Measurements from ENCODE around the gene MTO1.
A peak's percentile ranks its signal among the peaks of the same experiment; 100 is the strongest.
"Not testable (repeated sequence)": the region's sequence is repeated elsewhere in the genome, so short reads cannot be mapped to it uniquely, and the experiment has no call there.

MTO1 gene

DNA sequence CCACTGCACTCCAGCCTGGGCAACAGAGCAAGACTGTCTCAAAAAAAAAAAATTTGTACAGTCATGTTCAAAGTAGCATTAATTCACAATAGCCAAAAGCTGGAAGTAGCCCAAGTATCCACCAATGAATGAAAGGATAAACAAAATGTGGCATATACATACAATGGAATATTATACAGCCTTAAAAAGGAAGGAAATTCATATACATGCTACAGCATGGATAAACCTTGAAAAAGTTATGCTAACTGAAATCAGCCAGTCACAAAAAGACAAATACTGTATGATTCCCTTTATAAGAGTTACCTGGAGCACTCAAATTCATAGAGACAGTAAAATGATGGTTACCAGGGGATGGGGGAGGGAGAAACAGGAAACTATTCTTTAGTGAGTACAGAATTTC, 43.6 kb downstream of the MTO1 start:
- DNase-seq: no peak

DNA sequence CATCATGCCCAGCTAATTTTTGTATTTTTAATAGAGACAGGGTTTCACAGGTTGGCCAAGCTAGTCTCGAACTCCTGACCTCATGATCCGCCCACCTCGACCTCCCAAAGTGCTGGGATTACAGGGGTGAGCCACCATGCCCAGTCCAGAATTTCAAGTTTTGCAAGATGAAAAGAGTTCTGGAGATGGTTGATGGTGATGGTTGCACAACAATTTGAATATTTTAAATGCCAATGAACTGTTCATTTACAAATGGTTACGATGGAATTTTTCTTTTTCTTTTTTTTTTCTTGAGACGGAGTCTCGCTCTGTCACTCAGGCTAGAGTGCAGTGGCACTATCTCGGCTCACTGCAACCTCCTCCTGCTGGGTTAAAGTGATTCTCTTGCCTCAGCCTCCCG, 44.2 kb downstream of the MTO1 start:
- not testable (repeated sequence) for DNase-seq

DNA sequence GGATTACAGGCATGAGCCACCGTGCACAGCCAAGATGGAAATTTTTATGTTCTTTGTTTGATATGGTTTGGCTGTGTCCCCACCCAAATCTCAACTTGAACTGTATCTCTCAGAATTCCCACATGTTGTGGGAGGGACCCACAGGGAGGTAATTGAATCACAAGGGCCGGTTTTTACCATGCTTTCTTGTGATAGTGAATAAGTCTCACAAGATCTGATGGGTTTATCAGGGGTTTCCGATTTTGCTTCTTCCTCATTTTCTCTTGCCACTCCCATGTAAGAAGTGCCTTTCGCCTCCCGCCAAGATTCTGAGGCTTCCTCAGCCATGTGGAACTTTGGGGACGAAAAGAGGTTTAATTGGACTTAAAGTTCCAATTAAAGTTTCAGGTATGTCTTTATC, 44.7 kb downstream of the MTO1 start:
- no peak for DNase-seq

DNA sequence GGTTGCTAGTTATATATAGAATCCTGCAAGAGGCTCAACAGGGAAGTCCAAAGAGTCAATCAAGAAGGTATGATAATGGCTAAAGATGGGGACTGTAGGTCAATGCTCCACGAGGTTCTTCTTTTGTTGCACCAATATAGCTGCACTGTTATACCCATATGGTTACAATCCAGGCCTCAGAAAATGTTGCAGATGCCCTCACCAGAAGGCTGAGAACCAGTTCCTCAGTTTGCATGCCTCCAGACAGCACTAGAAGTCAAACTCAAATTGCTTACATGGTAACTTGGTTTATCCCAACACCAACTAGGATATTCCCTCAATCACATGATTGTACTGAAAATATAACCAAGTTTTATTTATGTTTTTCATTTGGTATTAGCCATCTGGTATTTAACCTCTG, 47.2 kb downstream of the MTO1 start:
- DNase-seq: no peak

DNA sequence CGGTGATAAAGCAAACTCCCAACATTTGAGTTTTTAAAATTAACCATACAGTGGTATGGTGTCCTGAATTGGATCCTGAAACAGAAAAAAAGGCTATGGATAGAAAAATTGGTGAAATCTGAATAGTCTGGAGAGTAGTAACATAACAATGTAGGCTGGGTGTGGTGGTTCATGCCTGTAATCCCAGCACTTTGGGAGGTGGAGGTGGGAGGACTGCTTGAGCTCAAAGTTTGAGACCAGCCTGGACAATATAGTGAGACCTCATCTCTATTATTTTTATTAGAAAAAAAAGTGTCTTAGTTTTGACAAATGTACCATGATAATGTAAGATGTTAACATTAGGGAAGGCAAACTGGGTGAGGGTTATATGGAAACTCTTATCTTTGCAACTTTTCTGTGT, 48.3 kb downstream of the MTO1 start:
- DNase-seq: no peak

DNA sequence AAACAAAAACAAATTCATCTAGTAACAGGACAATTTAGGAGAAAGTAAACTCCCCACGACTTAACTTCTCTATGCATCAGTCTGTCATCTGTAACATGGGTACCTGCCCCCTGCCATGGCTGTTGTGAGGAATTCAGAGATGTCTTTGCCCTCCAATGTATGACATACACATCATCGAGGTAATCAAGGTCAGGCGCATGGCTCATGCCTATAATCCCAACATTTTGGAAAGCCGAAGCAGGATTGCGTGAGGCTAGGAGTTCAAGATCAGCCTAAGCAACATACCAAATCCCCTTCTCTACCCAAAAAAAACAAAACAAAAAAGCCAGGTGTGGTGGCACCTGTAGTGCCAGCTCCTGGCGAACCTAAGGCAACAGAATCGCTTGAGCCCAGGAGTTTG, 50.3 kb downstream of the MTO1 start:
- no peak for DNase-seq

DNA sequence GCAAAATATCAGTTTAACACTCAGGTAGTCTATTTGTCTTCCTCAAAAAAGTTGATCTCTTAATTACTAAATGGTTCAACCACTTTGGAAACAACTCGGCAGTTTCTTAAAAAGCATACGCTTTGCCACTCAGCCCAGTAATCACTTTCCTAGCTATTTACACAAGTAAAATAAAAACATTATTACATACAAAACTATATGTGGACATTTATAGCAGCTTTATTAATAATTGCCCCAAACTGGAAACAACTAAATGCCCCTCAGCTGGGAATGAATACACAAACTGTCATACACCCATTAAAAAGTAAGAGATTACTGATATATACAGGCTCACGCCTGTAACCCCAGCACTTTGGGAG, 51.9 kb downstream of the MTO1 start:
- DNase-seq: peak; percentile 52

DNA sequence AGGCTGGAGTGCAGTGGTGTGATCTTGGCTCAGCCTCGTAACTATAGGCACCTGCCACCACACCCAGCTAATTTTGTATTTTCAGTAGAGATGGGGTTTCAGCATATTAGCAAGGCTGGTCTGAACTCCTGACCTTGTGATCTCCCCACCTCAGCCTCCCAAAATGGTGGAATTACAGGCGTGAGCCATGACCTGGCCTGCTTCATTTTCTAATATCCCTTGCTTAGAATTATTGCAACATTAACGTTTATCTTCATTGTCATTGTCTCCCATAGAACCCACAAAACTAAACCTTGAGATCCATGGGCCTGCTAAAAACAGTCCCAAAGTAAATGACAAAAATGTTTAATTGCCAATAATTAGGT, 53.2 kb downstream of the MTO1 start:
- peak; percentile 62 for DNase-seq

DNA sequence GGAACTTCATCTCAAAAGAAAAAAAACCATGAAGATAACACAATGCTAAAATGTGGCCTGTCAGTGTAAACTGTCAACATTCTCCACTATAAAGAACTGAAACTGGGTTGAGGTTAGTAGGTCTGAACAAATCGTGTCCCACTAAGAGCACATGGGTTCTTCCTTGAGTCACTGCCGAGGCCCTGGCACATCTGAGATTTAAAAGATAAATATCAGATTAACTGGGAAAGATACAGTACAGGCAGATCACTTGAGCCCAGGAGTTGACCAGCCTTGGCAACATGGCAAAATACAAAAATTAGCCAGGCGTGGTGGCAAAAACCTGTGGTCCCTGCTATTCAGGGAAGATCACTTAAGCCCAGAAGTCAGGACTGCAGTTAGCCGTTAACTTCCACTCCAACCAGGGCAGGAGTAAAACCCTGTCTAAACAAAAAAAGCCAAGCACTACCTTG, 53.7 kb downstream of the MTO1 start:
- peak; percentile 78 for DNase-seq

DNA sequence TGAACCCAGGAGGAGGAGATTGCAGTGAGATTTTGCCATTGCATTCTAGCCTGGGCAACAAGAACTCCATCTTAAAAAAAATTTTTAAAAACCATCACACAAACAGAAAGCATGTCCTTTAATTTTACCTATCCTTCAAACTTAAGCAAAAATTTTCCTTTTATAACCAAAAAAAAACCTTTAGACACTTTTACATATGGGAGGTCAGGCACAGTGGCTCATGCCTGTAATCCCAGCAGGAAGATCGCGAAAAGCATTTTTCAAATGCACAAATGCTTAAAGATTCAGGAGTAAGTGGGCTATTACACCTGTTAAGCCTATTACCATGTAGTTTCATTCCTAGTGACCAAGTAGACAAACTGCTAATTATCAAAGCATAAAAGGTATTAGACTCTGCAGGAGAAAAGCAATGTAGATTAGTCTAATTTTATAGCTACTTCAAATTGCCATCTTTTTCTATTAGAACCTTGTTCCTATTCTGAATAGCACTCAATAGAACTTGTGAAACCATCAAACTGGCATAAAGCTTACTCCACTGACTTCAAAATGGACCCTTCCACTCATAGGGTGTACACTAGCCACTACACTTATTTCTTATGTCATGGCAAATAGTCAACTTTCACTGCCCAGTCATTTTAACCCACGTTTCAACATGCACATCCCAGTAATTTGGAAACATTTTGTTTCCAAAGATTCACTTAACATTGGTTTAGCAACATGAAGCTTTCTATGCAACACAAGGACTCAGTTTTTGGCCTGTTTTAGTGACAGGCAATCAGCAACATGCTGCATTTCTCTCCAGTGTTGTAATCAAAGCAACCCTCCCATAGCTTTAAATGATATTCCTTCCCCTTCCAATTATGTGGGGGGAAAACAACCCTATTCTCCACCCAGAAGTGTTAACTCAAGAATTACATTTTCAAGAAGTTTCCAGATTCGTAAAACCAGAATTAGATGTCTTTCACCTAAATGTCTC, 55.3 kb downstream of the MTO1 start:
- peak; percentile 66 for DNase-seq

DNA sequence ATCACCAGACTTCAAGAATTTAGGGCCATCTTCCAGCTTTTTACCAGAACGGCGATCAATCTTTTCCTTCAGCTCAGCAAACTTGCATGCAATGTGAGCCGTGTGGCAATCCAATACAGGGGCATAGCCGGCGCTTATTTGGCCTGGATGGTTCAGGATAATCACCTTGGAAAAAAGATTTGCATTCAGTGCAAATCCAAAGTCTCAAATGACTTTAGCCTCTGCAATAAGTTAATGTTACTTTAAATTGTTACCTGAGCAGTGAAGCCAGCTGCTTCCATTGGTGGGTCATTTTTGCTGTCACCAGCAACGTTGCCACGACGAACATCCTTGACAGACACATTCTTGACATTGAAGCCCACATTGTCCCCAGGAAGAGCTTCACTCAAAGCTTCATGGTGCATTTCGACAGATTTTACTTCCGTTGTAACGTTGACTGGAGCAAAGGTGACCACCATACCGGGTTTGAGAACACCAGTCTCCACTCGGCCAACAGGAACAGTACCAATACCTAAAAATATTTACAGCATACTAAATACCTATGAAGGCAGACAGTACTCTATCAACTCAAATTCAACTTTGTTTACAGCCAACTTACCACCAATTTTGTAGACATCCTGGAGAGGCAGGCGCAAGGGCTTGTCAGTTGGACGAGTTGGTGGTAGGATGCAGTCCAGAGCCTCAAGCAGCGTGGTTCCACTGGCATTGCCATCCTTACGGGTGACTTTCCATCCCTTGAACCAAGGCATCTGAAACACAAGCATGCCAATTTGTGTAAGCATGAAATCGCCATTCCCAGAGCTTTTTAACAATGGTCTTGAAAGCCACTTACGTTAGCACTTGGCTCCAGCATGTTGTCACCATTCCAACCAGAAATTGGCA, 56.8 kb downstream of the MTO1 start:
- not testable (repeated sequence) for DNase-seq

DNA sequence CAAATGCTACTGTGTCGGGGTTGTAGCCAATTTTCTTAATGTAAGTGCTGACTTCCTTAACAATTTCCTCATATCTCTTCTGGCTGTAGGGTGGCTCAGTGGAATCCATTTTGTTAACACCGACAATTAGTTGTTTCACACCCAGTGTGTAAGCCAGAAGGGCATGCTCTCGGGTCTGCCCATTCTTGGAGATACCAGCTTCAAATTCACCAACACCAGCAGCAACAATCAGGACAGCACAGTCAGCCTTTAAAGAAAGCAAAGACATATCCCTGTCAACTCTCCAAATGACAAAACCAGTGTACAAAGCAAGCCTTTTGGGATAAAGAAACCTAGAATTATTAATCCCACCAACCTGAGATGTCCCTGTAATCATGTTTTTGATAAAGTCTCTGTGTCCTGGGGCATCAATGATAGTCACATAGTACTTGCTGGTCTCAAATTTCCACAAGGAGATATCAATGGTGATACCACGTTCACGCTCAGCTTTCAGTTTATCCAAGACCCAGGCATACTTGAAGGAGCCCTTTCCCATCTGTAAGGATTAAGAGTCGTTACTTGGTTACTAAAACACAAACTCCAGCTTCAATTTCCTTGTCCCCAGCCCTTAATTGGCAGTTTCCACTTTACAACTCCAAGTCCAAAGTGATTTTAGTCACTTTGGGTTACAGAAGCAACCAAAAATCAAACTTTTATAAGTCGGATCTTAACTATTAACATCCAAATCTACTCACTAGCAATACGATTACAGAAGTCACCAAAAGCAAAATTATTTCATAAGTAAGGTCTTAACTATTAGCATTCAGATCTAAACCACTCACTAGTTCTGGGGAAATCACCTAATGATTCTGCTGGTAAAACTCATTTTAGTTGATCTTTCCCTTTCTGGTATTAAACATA, 57.7 kb downstream of the MTO1 start:
- DNase-seq: not testable (repeated sequence)

DNA sequence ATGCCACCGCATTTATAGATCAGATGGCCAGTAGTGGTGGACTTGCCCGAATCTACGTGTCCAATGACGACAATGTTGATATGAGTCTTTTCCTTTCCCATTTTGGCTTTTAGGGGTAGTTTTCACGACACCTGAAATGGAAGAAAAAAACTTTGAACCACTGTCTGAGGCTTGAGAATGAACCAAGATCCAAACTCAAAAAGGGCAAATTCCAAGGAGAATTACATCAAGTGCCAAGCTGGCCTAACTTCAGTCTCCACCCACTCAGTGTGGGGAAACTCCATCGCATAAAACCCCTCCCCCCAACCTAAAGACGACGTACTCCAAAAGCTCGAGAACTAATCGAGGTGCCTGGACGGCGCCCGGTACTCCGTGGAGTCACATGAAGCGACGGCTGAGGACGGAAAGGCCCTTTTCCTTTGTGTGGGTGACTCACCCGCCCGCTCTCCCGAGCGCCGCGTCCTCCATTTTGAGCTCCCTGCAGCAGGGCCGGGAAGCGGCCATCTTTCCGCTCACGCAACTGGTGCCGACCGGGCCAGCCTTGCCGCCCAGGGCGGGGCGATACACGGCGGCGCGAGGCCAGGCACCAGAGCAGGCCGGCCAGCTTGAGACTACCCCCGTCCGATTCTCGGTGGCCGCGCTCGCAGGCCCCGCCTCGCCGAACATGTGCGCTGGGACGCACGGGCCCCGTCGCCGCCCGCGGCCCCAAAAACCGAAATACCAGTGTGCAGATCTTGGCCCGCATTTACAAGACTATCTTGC, 58.6 kb downstream of the MTO1 start:
- no peak for DNase-seq

DNA sequence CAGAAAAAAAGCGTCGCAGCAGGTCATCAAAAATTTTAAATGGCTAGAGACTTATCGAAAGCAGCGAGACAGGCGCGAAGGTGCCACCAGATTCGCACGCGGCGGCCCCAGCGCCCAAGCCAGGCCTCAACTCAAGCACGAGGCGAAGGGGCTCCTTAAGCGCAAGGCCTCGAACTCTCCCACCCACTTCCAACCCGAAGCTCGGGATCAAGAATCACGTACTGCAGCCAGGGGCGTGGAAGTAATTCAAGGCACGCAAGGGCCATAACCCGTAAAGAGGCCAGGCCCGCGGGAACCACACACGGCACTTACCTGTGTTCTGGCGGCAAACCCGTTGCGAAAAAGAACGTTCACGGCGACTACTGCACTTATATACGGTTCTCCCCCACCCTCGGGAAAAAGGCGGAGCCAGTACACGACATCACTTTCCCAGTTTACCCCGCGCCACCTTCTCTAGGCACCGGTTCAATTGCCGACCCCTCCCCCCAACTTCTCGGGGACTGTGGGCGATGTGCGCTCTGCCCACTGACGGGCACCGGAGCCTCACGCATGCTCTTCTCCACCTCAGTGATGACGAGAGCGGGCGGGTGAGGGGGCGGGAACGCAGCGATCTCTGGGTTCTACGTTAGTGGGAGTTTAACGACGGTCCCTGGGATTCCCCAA, 59.3 kb downstream of the MTO1 start, which contains the start of gene EEF1A1:
TSS of gene EEF1A1 (minus strand) at position 345 of the 663 bp plus-strand sequence. CDS start 1,006 bp downstream, outside the sequence.
- peak; percentile 98 for DNase-seq

DNA sequence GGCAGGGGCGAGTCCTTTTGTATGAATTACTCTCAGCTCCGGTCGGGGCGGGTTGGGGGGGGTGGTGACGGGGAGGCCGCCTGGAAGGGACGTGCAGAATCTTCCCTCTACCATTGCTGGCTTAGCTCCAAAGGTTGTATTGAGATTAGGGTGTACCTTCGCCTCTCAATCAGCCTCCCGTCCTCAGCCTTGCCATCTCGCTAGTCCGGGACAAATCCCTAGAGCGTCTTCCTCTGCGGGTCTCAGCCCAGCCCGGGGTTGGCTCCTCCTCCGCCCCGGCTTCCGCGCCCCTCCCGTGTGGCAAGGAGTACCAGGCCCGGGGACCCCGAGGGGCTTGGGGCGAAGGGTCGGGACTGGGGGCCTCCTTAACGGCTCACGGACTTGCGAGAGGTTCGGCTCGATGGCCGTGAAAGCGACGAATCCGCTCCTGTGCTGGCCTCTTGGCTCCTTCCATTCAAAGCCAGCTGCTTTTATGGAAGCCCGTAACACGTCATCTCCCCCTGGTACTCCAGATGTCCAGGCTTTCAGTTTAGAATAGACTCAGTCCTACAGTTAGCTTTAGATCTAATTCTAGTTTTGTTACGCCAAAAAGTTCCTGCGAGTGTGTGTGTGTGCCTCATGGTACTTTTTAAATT, 59.9 kb downstream of the MTO1 start:
- peak; percentile 79 for DNase-seq

DNA sequence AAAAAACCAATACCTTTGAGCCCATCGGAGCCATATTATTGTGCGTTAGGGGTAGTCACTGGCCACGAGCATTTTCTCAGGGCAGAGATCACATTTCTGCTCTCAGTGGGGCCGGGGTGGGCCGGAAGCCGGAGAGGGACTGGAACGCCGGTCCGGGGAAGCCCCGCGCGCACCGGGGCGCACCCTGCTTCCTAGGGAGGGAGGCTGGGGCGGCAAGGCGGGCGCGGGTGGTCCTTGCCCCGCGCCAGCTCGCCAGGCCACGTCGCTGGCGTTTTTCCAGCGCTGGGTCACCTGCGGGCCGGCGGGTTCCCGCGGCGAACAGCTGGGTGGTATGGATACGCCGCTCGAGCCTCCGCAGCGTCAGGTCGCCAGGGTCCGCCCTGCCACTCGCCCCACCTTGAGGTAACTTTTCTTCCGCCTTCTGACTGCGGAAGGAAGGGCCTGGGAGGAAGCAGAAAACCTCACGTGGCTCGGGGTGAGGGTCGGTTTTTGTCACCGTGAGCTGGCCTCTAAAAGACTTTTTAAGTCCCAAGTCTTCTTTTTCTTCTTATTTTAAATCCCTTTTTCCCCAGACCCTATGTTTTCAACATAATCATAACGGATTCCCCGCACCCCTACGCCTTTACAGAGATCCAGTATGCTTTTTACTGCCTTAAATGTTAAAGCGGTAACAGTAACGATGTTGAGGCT, 62.0 kb downstream of the MTO1 start:
- peak; percentile 60 for DNase-seq

DNA sequence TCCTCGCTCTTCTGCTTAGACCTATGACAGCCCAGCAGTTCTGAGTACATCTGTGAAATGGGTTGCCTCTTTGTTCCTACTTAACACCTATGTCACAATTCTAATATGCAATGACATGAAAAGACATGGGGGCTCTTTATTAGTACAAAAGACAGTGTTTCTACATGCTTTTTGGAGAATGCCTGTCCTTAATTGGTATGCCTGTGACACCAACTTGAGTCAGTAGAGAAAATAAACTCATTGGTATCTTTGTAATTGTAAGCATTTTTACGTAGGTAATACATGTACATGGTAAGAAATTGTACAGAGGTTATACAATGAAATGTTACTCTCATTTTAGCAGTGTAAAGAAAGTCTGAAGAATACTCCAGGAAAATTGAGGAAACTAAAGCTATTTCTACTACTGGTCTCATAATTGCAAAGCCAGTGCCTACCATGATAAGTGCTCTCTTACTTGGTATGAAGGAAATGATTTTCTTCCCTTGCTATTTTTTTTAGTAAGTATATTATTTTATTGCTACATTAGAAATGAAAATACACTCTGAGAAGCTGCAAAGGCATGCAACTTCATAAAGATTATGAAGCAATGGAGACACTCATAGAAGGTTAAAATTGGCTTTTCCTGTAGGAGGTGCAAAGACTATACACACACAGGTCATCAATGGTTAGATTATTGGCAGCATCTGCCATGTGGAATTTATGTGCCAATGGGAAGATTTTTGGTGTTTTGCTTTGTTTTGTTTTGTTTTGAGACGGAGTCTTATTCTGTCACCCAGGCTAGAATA, 64.2 kb downstream of the MTO1 start:
- no peak for DNase-seq

DNA sequence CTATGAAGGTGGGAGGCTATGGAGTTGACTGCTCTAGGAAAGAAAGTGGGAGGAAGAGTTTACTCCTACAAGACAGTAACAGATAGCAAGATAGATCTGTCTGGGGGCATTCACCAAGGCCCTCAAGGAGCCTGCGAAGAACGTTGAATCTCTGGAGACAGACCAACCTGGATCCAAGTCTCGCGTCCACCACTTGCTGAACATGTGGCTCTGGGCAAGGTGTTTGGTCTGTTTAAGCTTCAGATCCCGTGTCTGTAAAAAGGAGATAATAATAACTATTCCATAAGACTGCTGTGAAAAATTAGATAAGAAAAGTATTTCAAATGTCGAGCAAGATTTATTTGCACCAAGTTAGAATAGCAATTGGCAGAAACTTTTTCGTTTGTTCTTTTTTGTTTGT, 67.4 kb downstream of the MTO1 start:
- no peak for DNase-seq

DNA sequence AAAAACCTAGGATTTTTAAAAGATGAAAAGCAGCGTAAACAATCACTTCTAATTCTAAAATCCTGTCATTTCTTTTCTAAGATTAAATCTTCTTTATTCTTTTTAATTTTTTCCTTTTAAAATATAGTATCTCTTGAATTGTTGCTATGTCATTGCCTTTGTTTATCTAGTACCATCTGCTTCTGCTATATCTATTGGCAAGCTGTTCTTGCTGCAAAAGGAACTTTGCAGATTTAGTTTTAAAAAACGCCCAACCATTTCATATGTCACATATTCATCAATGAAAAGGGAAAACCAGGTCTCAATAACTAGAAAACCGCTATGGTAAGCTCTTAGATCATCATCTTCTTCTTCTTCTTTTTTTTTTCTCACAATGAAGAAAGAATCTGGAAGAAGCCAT, 70.8 kb downstream of the MTO1 start:
- no peak for DNase-seq

Measured in DMS 273 treated with DMSO at 0.1 percent for 48 hours (cell line).